ENCODE results near the gene FPGS.

FPGS gene

DNA sequence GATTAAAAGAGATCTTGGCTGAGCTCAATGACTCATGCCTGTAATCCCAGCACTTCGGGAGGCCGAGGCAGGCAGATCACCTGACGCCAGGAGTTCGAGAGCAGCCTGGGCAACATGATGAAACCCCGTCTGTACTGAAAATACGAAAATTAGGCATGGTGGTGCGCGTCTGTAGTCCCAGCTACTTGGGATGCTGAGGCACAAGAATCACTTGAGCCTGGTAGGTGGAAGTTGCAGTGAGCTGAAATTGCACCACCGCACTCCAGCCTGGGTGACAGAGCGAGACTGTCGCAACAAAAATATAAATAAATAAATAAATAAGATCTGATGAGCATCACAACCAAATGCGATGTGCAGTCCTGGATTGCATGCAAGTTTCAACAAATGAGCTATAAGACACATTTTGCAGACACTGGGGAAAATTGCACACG is 60.5 kb downstream of the FPGS start:
- DNase-seq: peak; percentile 78

Measured in inflammatory macrophage treated with lipopolysaccharide for 4 hours (primary cell).